Upper lobe of left lung (tissue), 6 donors: ENCODE results near the gene ZNF185. TPM values are rescaled to one million over a fixed set of nuclear protein-coding genes. Genes with fewer than 3 reads are reported as not detected.
A peak's percentile ranks its signal among the peaks of the same experiment; 100 is the strongest.

Experiments
- ATAC-seq, 2 donors: fragments of 200-7000 bp; cut with Tn5 transposase; one replicate each; pipeline ENCODE4 v1.9.1; 2022; ENCODE audit warnings: mild to moderate bottlenecking in 2 of 2, moderate library complexity in 2 of 2; ENCODE audit not compliant: low FRiP score in 2 of 2
- DNase-seq, 2 donors: peaks; one replicate each; pipeline ENCODE4 v3.0.0-alpha.2; 2019 to 2020
- H3K27ac ChIP-seq, 4 donors: fragments of 200-600 bp; sonication (generic); one replicate each; pipeline ENCODE4 v1.5.1; 2016 to 2019
- H3K27me3 ChIP-seq, 4 donors: fragments of 200-600 bp; sonication (generic); one replicate each; pipeline ENCODE4 v1.5.1; 2017 to 2019
- H3K36me3 ChIP-seq, 4 donors: fragments of 200-600 bp; sonication (generic); one replicate each; pipeline ENCODE4 v1.5.1; 2016 to 2019
- H3K4me1 ChIP-seq, 4 donors: fragments of 200-600 bp; sonication (generic); one replicate each; pipeline ENCODE4 v1.5.1; 2018 to 2019
- H3K4me3 ChIP-seq, 4 donors: fragments of 200-600 bp; sonication (generic); one replicate each; pipeline ENCODE4 v1.5.1; 2017 to 2019; ENCODE audit warnings: mild to moderate bottlenecking in 2 of 4, moderate library complexity in 1 of 4
- H3K9me3 ChIP-seq, 4 donors: fragments of 200-600 bp; sonication (generic); one replicate each; pipeline ENCODE4 v1.5.1; 2018 to 2019
- EP300 ChIP-seq, 4 donors: sonication (generic); formaldehyde crosslinking; IDR thresholded peaks; one replicate each; pipeline ENCODE4 v1.5.1; 2017; ENCODE audit warnings: antibody characterized with exemption in 4 of 4, control low read depth in 2 of 4
- POLR2A ChIP-seq, 4 donors: fragments of 450-650 bp; IDR thresholded peaks; one replicate each; pipeline ENCODE4 v1.5.1; 2016 to 2017; ENCODE audit warnings: antibody characterized with exemption in 4 of 4, mild to moderate bottlenecking in 2 of 4
- POLR2AphosphoS5 ChIP-seq, 2 donors: sonication (generic); formaldehyde crosslinking; IDR thresholded peaks; one replicate each; pipeline ENCODE4 v1.5.1; 2017; ENCODE audit warnings: antibody characterized with exemption in 2 of 2
- WGBS, 2 donors: methylation state at CpG; one replicate each; pipeline ENCODE4 v1.1.5; 2017 to 2018; 5-methylcytosine and 5-hydroxymethylcytosine counted together
- total RNA-seq, 6 donors: library from RNA; depleted of rRNA in 4 of 6; stranded (reverse); fragments of >200 nt in 4 of 6; gene quantifications; one replicate each; pipeline versions ENCODE4 v1.1.0 to v1.2.1, GENCODE V29; 2016 to 2021
- TF ChIP-seq, protein P1 (sequence below), 6 experiments: fragments of 450-650 bp in 4 of 6; fragments of 200-600 bp in 2 of 6; sonication (generic) in 2 of 6; IDR thresholded peaks; one replicate each; pipeline ENCODE4 v1.5.1; 2016 to 2019; ENCODE audit warnings: antibody characterized with exemption in 6 of 6
- donor health status: DM: no; HTN: no; CAD: no; lungs with moderate emphysema.
- donor health status: DM: no; HTN: yes; CAD: no; lungs with severe emphysema.

The ZNF185 gene
- total RNA-seq, 6 donors from 2014 or later, result 13.6 to 26.4 (median 19.9) TPM

DNA sequence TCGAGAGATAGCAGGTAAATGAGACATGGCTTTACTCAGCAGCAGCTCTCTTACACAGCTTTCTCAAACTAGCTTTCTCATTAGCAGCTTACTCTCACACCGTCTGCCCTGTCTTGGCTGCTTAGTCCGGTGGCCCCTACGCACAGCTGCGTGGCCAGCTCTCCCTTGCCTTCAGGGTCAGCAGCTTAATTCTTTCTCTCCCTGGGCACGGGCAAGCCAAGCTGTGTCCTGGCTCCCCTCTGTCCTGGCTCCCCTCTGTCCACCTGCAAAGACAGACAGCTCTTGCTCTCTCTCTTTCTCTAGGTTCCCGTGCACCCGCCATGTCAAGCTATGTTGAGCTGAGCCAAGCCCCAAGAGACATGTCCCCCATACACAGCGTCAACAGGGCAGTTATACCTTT lies 39.4 kb downstream of the ZNF185 start:
- TF ChIP-seq, protein P1, sequence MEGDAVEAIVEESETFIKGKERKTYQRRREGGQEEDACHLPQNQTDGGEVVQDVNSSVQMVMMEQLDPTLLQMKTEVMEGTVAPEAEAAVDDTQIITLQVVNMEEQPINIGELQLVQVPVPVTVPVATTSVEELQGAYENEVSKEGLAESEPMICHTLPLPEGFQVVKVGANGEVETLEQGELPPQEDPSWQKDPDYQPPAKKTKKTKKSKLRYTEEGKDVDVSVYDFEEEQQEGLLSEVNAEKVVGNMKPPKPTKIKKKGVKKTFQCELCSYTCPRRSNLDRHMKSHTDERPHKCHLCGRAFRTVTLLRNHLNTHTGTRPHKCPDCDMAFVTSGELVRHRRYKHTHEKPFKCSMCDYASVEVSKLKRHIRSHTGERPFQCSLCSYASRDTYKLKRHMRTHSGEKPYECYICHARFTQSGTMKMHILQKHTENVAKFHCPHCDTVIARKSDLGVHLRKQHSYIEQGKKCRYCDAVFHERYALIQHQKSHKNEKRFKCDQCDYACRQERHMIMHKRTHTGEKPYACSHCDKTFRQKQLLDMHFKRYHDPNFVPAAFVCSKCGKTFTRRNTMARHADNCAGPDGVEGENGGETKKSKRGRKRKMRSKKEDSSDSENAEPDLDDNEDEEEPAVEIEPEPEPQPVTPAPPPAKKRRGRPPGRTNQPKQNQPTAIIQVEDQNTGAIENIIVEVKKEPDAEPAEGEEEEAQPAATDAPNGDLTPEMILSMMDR (IDR thresholded peaks at IDR 0.05), result no peak
- TF ChIP-seq POLR2AphosphoS5 (IDR thresholded peaks at IDR 0.05), result no peak
- TF ChIP-seq EP300 (IDR thresholded peaks at IDR 0.05), result no peak
- TF ChIP-seq POLR2A (IDR thresholded peaks at IDR 0.05), result no peak
- 86 to 89% methylated on average over 9 of the region's 9 CpGs for WGBS, 2 donors
- Histone ChIP-seq H3K27ac (no peak overlapping the region), H3K4me3 (no peak overlapping the region), H3K27me3 (no peaks in the 10 kb centered on the region), H3K9me3 (no peaks in the 10 kb centered on the region), H3K36me3 (no peaks in the 10 kb centered on the region), H3K4me1 (peaks cover 0 to 13% (median 6%) of the 10 kb centered on the region in 4 donors)
- no peak for ATAC-seq
- DNase-seq, result no peak

DNA sequence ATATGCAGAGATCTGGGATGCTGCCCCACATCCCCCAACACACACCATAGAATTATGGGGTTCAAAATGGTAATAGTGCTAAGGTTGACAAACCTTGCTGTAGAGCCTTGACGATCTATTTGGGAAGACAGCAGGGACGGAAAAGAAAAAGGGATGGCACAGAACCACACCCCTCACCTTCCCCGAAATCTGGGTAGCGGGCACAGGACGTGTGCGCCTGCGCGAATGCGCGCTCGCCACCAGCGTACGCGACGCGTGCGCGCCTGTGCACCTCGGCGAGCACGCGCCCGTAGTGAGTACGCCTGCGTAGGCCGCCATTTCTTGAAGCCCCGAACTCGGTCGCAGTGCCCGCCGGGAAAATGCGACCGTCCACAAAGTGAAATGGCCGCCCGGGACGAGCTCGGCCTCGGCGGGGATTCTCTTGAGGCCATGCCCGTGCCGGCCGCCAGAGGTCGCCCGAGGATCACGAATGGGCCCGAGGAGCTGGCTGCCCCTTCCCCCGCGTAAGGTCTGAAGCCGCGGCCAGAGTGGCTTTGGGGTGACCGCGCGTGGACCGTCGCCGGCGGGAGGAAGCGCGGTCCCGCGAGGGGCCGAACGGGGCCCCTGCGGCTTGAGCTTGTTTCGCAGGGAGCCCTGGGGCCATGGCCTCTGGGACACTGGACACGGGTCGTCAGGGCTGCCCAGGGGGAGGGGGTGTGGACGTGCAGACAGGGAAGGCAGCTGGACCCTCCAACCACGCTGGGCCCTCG lies 43.6 kb downstream of the ZNF185 start:
- Histone ChIP-seq H3K36me3 (no peaks in the 10 kb centered on the region), H3K9me3 (no peaks in the 10 kb centered on the region), H3K4me1 (peaks cover 0 to 13% (median 6%) of the 10 kb centered on the region in 4 donors), H3K4me3 (peak overlapping the region; percentile 35 to 59 (median 52)), H3K27me3 (no peaks in the 10 kb centered on the region), H3K27ac (peak overlapping the region; percentile 66 to 88 (median 82))
- peak; percentile 91 to 97 for DNase-seq
- ATAC-seq, result peak; percentile 93 to 99
- TF ChIP-seq POLR2A (IDR thresholded peaks at IDR 0.05) (peak in 1 of 4 donors; percentile 26), POLR2AphosphoS5 (IDR thresholded peaks at IDR 0.05) (peak in 1 of 2 donors; percentile 78), EP300 (IDR thresholded peaks at IDR 0.05) (no peak)
- TF ChIP-seq, protein P1 (IDR thresholded peaks at IDR 0.05), result peak; percentile 83 to 98 (median 94)
- WGBS, 2 donors, result 46% methylated on average over 49 of the region's 70 CpGs; no CpG with 5 or more reads in 1 of the 2 donors

DNA sequence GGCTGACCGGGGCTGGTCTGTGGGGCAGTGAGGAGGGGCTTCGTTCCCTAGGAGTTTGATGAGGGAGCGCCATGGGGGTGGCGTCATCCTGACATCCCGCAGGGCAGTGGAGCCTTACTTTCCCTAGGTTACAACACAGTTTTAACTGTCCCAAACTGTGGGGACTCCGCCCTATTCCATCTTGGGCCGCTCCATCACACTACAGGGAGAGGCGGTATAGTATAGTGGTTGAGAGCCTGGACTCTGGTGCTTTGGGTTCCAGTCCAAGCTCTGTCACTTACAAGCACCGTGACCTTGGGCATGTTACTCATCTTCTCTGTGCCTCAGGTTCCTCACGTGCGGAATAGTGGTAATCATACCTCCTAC lies 44.2 kb downstream of the ZNF185 start:
- no peak for ATAC-seq

DNA sequence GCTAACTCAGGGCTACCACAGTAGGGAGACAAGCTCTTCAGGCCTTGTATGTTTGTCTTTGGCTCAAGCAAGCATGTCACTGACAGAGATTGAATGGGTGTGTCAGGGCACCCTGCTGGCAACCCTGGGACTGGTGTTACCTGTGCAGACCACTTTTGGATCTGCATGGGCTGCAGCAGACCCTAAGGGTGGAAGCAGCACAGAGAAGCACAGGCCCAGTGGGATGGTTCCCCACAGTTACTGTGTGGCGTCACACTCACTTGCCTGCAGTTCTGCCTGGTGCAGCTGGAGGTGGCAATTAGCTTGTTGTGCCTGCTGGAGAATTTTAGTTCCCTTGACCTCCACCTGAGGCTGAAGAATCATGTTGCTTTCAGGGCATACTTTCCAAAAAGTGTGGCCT lies 46.0 kb downstream of the ZNF185 start:
- DNase-seq (no peak), ATAC-seq (no peak)
- H3K4me1 ChIP-seq, result peaks cover 0 to 13% (median 6%) of the 10 kb centered on the region in 4 donors
- WGBS, 2 donors, result 86% methylated on average over 1 of the region's 1 CpG; no CpG with 5 or more reads in 1 of the 2 donors
- no peaks in the 10 kb centered on the region for H3K9me3 ChIP-seq
- no peaks in the 10 kb centered on the region for H3K36me3 ChIP-seq
- no peak overlapping the region for H3K4me3 ChIP-seq
- no peaks in the 10 kb centered on the region for H3K27me3 ChIP-seq
- no peak overlapping the region for H3K27ac ChIP-seq
- TF ChIP-seq POLR2A (IDR thresholded peaks at IDR 0.05), result no peak
- no peak for TF ChIP-seq POLR2AphosphoS5 (IDR thresholded peaks at IDR 0.05)
- TF ChIP-seq, protein P1 (IDR thresholded peaks at IDR 0.05), result no peak
- no peak for TF ChIP-seq EP300 (IDR thresholded peaks at IDR 0.05)

More for the DNA sequence above, 44.2 kb downstream of the ZNF185 start:
- peak overlapping the region; percentile 66 to 88 (median 82) for H3K27ac ChIP-seq
- no peaks in the 10 kb centered on the region for H3K9me3 ChIP-seq
- H3K36me3 ChIP-seq, result no peaks in the 10 kb centered on the region
- peaks cover 0 to 13% (median 6%) of the 10 kb centered on the region in 4 donors for H3K4me1 ChIP-seq
- TF ChIP-seq POLR2AphosphoS5 (IDR thresholded peaks at IDR 0.05), result no peak
- TF ChIP-seq POLR2A (IDR thresholded peaks at IDR 0.05), result no peak
- TF ChIP-seq EP300 (IDR thresholded peaks at IDR 0.05), result no peak
- TF ChIP-seq, protein P1 (IDR thresholded peaks at IDR 0.05), result no peak
- peak overlapping the region; percentile 35 to 59 (median 52) for H3K4me3 ChIP-seq
- WGBS, 2 donors, result 49 to 87% methylated on average over 3 to 11 of the region's 11 CpGs
- H3K27me3 ChIP-seq, result no peaks in the 10 kb centered on the region
- no peak for DNase-seq
